ENCODE data around the gene SHISA8.
A peak's percentile ranks its signal among the peaks of the same experiment; 100 is the strongest.

The SHISA8 gene

GRCh38 chr22:41931701-41932269 is 16.9 kb upstream of the SHISA8 start:
- TF ChIP-seq CTCF (IDR thresholded peaks at IDR 0.05; ENCODE audit: low read depth, low read length): no peak
- no peak for DNase-seq (ENCODE audit: extremely low read depth, low read depth)

GRCh38 chr22:41929418-41929810 is 14.5 kb upstream of the SHISA8 start:
- no peak for TF ChIP-seq CTCF (IDR thresholded peaks at IDR 0.05; ENCODE audit: low read depth, low read length)

GRCh38 chr22:41928593-41929417 is 13.9 kb upstream of the SHISA8 start:
- TF ChIP-seq CTCF (IDR thresholded peaks at IDR 0.05; ENCODE audit: low read depth, low read length): no peak
- no peak for DNase-seq (ENCODE audit: extremely low read depth, low read depth)

More at GRCh38 chr22:41929418-41929810, 14.5 kb upstream of the SHISA8 start:
- no peak for DNase-seq (ENCODE audit: extremely low read depth, low read depth)

- DNase-seq (ENCODE audit: extremely low read depth, low read depth): no peak
- TF ChIP-seq CTCF (IDR thresholded peaks at IDR 0.05; ENCODE audit: low read depth, low read length): no peak
Observed at GRCh38 chr22:41927813-41928212, 12.9 kb upstream of the SHISA8 start.

- no peak for DNase-seq (ENCODE audit: extremely low read depth, low read depth)
- TF ChIP-seq CTCF (IDR thresholded peaks at IDR 0.05; ENCODE audit: low read depth, low read length): peak; percentile 42
Observed at GRCh38 chr22:41925783-41926460, 11.0 kb upstream of the SHISA8 start.

GRCh38 chr22:41923595-41924276 is 8.9 kb upstream of the SHISA8 start:
- TF ChIP-seq CTCF (IDR thresholded peaks at IDR 0.05; ENCODE audit: low read depth, low read length): no peak
- DNase-seq (ENCODE audit: extremely low read depth, low read depth): no peak
